HepG2 (cell line): Measurements from ENCODE around the gene PIGL. TPM values are rescaled to one million over a fixed set of nuclear protein-coding genes. Genes with fewer than 3 reads are reported as not detected.

Source experiments
- ARNT ChIP-seq: fragments of 450-650 bp; IDR thresholded peaks from 2 replicates; pipeline ENCODE4 v1.6.1; 2017
- CAMTA2 ChIP-seq: sonication (generic); formaldehyde crosslinking; IDR thresholded peaks from 2 replicates; pipeline ENCODE4 v1.4.0; 2020; ENCODE audit warnings: mild to moderate bottlenecking, missing genetic modification reagents, borderline replicate concordance
- CENPX ChIP-seq: sonication (generic); formaldehyde crosslinking; IDR thresholded peaks from 2 replicates; pipeline ENCODE4 v1.9.0; 2021; ENCODE audit warnings: mild to moderate bottlenecking, missing genetic modification reagents, moderate library complexity
- DPF2 ChIP-seq: sonication (generic); formaldehyde crosslinking; IDR thresholded peaks from 2 replicates; pipeline ENCODE4 v1.4.0; 2020; ENCODE audit warnings: mild to moderate bottlenecking, low read depth, missing genetic modification reagents, borderline replicate concordance
- DR1 ChIP-seq: sonication (generic); formaldehyde crosslinking; IDR thresholded peaks from 2 replicates; pipeline ENCODE4 v1.8.0; 2021; ENCODE audit warnings: mild to moderate bottlenecking, missing genetic modification reagents, inconsistent platforms
- FLYWCH1 ChIP-seq: sonication (generic); formaldehyde crosslinking; IDR thresholded peaks from 2 replicates; pipeline ENCODE4 v1.8.1; 2023; ENCODE audit warnings: mild to moderate bottlenecking, missing genetic modification reagents
- FOXA3 ChIP-seq: IDR thresholded peaks from 2 replicates; pipeline ENCODE4 v1.6.1; 2016; ENCODE audit warnings: missing genetic modification reagents, missing compliant biosample characterization
- GATAD2A ChIP-seq: IDR thresholded peaks from 2 replicates; pipeline ENCODE4 v1.6.1; 2016
- HCFC1 ChIP-seq: fragments of 150-350 bp; IDR thresholded peaks from 2 replicates; pipeline ENCODE4 v1.6.1; 2014; ENCODE audit warnings: low read depth, low read length
- HES4 ChIP-seq: sonication (generic); formaldehyde crosslinking; IDR thresholded peaks from 2 replicates; pipeline ENCODE4 v1.9.0; 2021; ENCODE audit warnings: mild to moderate bottlenecking, missing genetic modification reagents, borderline replicate concordance
- HOXA3 ChIP-seq: sonication (generic); formaldehyde crosslinking; IDR thresholded peaks from 2 replicates; pipeline ENCODE4 v1.5.0; 2020; ENCODE audit warnings: missing genetic modification reagents
- KAT8 ChIP-seq: IDR thresholded peaks from 2 replicates; pipeline ENCODE4 v1.6.1; 2016; ENCODE audit warnings: missing genetic modification reagents, missing compliant biosample characterization
- MXI1 ChIP-seq: IDR thresholded peaks from 3 replicates; pipeline ENCODE4 v1.6.1; 2012; ENCODE audit warnings: low read depth, low read length, inconsistent platforms, borderline replicate concordance
- PHF5A ChIP-seq: IDR thresholded peaks from one replicate; pipeline ENCODE4 v1.6.1; 2018; ENCODE audit warnings: low read depth, missing genetic modification reagents; ENCODE audit not compliant: unreplicated experiment
- RFX3 ChIP-seq: IDR thresholded peaks from 2 replicates; pipeline ENCODE4 v1.6.1; 2016; ENCODE audit warnings: missing biosample characterization, missing genetic modification reagents
- SOX5 ChIP-seq: IDR thresholded peaks from 2 replicates; pipeline ENCODE4 v1.6.1; 2016; ENCODE audit warnings: borderline replicate concordance
- SP5 ChIP-seq: IDR thresholded peaks from 2 replicates; pipeline ENCODE4 v1.6.1; 2016; ENCODE audit warnings: low read depth, borderline replicate concordance
- TCF12 ChIP-seq, 2 experiments: fragments of 450-650 bp in 1 of 2; sonication (generic) in 1 of 2; formaldehyde crosslinking in 1 of 2; IDR thresholded peaks; 2 replicates each; pipeline versions ENCODE4 v1.6.1 to v1.8.0; 2017 to 2022; ENCODE audit warnings: antibody characterized with exemption in 1 of 2, mild to moderate bottlenecking in 1 of 2, missing genetic modification reagents in 1 of 2, moderate library complexity in 1 of 2
- ZNF143 ChIP-seq: sonication (generic); formaldehyde crosslinking; IDR thresholded peaks from 2 replicates; pipeline ENCODE4 v1.4.0; 2020; ENCODE audit warnings: missing genetic modification reagents
- ZNF253 ChIP-seq: sonication (generic); formaldehyde crosslinking; IDR thresholded peaks from 2 replicates; pipeline ENCODE4 v1.8.0; 2022; ENCODE audit warnings: mild to moderate bottlenecking, missing genetic modification reagents, borderline replicate concordance
- ZNF350 ChIP-seq: sonication (generic); formaldehyde crosslinking; IDR thresholded peaks from 2 replicates; pipeline ENCODE4 v1.4.0; 2020; ENCODE audit warnings: mild to moderate bottlenecking, low read depth, missing genetic modification reagents, borderline replicate concordance
- ZNF564 ChIP-seq: sonication (generic); formaldehyde crosslinking; IDR thresholded peaks from 2 replicates; pipeline ENCODE4 v1.8.1; 2023; ENCODE audit warnings: mild to moderate bottlenecking, missing genetic modification reagents
- ZNF577 ChIP-seq: sonication (generic); formaldehyde crosslinking; IDR thresholded peaks from 2 replicates; pipeline ENCODE4 v1.4.0; 2020; ENCODE audit warnings: mild to moderate bottlenecking, low read depth, missing genetic modification reagents, borderline replicate concordance
- ZNF678 ChIP-seq: sonication (generic); formaldehyde crosslinking; IDR thresholded peaks from 2 replicates; pipeline ENCODE4 v1.4.0; 2020; ENCODE audit warnings: mild to moderate bottlenecking, missing genetic modification reagents
- ZNF772 ChIP-seq: sonication (generic); formaldehyde crosslinking; IDR thresholded peaks from 2 replicates; pipeline ENCODE4 v1.5.0; 2020; ENCODE audit warnings: mild to moderate bottlenecking, missing genetic modification reagents
- polyA plus RNA-seq, 8 experiments: library from polyadenylated mRNA; depleted of rRNA in 3 of 8; stranded (reverse) in 7 of 8; unstranded in 1 of 8; fragments of >200 nt; fragmentation: Illumina TruSeq in 4 of 8; extraction: Trizol in 4 of 8; gene quantifications; 2 replicates each; pipeline versions ENCODE4 v1.2.1 to v1.2.3, GENCODE V29; 2011 to 2016; ENCODE audit warnings: low read depth in 4 of 8, missing spikeins in 1 of 8, mixed read lengths in 1 of 8; ENCODE audit not compliant: insufficient read depth in 1 of 8
- total RNA-seq, 5 experiments: library from RNA; depleted of rRNA; stranded (reverse); fragments of >200 nt; fragmentation: Illumina TruSeq; extraction: Trizol; gene quantifications; 2 replicates each; pipeline ENCODE4 v1.2.3, GENCODE V29; 2016; ENCODE audit warnings: low read depth in 1 of 5
- TF ChIP-seq, protein P1 (sequence below): sonication (generic); formaldehyde crosslinking; IDR thresholded peaks from 2 replicates; pipeline ENCODE4 v1.8.0; 2022; ENCODE audit warnings: mild to moderate bottlenecking, missing genetic modification reagents
- TF ChIP-seq, protein P2 (sequence below): IDR thresholded peaks from 2 replicates; pipeline ENCODE4 v1.6.1; 2016; ENCODE audit warnings: mild to moderate bottlenecking, missing biosample characterization, missing genetic modification reagents
- TF ChIP-seq, protein P3 (sequence below): IDR thresholded peaks from 2 replicates; pipeline ENCODE4 v1.6.1; 2016
- TF ChIP-seq, protein P4 (sequence below): sonication (generic); formaldehyde crosslinking; IDR thresholded peaks from 2 replicates; pipeline ENCODE4 v1.4.0; 2020; ENCODE audit warnings: mild to moderate bottlenecking, low read depth, missing genetic modification reagents

Gene PIGL
- total and polyA plus RNA-seq, 2 of the 13 experiments (the other 11 are each of a cell fraction or from before 2014, with no cell fraction given) = 28.5 to 63.8 TPM

DNA sequence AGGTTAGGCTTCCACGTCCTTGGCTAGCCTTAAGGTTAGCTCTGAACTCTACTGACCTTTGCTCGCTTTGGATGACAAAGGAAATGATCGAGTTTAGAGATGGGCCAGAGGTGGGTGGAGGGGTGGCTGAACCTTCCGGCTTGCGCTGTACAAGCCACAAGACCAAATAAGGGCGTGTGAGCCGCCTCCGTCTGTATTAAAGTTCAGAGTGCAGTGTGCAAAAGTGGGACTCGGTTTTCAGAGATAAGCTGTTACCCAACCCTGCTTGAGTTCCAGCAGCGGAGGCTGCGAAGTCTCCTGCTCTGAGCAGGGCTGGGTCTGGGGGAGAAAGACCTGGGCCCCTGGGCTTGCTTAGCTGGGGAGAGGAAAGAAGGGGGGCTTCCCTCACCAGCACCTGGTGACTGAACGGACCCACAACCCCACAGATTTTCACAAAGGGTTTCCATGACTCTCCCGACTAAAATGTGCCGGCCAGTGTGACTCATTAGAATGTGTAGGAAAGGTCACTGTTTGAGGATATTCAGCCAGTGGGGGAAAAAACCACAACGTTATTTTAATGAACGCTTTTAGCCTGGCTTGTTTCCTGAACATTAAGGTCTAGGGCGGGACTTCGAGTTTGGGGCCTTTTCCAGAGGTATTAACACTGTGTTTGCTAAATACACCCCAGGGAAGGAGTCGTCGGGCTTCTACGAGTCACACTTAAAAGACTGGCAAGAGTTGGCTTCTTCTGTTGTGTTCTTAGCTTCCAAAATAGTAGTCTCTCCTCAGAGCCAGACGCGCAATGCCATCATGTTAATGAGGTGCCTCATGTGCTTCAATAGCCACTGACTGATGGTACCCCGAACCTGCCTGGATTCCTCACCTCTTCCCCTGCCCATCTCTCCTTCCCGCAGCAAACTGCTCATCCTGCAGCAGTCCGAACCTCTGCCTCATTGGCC lies 69.3 kb downstream of the PIGL start (continued):
- TF ChIP-seq SOX5 (CRISPR knock-in tag) (peak; percentile 95), MXI1 (peak; percentile 61; the same call in 1 of the 3 replicates), CAMTA2 (no peak), ARNT (no peak), DR1 (CRISPR knock-in tag) (peak; percentile 79; the same call in 1 of the 2 replicates), PHF5A (no peak), TCF12 (IDR thresholded peaks at IDR 0.05) (no peak), TCF12 (CRISPR knock-in tag; IDR thresholded peaks at IDR 0.05) (peak; percentile 62; the same call in 1 of the 2 replicates), RFX3 (CRISPR knock-in tag) (no peak), ZNF253 (CRISPR knock-in tag) (peak; percentile 49; the same call in 1 of the 2 replicates), ZNF678 (CRISPR knock-in tag) (0 out of 2 replicates have a peak, but pooled peaks have one; percentile 50), ZNF350 (peak; percentile 88; the same call in 1 of the 2 replicates), CENPX (CRISPR knock-in tag) (no peak), HOXA3 (CRISPR knock-in tag) (peak; percentile 86), HCFC1 (no peak), ZNF143 (CRISPR knock-in tag) (no peak), ZNF577 (CRISPR knock-in tag) (no peak), FOXA3 (CRISPR knock-in tag) (peak; percentile 78; the same call in 1 of the 2 replicates), GATAD2A (CRISPR knock-in tag) (peak; percentile 97), ZNF564 (no peak), DPF2 (CRISPR knock-in tag) (peak; percentile 94), ZNF772 (peak; percentile 78; the same call in 1 of the 2 replicates), HES4 (CRISPR knock-in tag) (no peak), FLYWCH1 (no peak), SP5 (peak; percentile 75), KAT8 (peak; percentile 84; the same call in 1 of the 2 replicates)
- TF ChIP-seq, protein P1, sequence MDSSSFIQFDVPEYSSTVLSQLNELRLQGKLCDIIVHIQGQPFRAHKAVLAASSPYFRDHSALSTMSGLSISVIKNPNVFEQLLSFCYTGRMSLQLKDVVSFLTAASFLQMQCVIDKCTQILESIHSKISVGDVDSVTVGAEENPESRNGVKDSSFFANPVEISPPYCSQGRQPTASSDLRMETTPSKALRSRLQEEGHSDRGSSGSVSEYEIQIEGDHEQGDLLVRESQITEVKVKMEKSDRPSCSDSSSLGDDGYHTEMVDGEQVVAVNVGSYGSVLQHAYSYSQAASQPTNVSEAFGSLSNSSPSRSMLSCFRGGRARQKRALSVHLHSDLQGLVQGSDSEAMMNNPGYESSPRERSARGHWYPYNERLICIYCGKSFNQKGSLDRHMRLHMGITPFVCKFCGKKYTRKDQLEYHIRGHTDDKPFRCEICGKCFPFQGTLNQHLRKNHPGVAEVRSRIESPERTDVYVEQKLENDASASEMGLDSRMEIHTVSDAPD (CRISPR knock-in tag) = peak; percentile 69
- TF ChIP-seq, protein P2, sequence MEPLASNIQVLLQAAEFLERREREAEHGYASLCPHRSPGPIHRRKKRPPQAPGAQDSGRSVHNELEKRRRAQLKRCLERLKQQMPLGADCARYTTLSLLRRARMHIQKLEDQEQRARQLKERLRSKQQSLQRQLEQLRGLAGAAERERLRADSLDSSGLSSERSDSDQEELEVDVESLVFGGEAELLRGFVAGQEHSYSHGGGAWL = no peak; the same call in 1 of the 2 replicates
- TF ChIP-seq, protein P3, sequence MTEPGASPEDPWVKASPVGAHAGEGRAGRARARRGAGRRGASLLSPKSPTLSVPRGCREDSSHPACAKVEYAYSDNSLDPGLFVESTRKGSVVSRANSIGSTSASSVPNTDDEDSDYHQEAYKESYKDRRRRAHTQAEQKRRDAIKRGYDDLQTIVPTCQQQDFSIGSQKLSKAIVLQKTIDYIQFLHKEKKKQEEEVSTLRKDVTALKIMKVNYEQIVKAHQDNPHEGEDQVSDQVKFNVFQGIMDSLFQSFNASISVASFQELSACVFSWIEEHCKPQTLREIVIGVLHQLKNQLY (CRISPR knock-in tag) = peak; percentile 52; the same call in 1 of the 2 replicates
- TF ChIP-seq, protein P4, sequence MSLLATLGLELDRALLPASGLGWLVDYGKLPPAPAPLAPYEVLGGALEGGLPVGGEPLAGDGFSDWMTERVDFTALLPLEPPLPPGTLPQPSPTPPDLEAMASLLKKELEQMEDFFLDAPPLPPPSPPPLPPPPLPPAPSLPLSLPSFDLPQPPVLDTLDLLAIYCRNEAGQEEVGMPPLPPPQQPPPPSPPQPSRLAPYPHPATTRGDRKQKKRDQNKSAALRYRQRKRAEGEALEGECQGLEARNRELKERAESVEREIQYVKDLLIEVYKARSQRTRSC = no peak
